LNCAP (cell line): ENCODE data around the gene GALNTL6.
A peak's percentile ranks its signal among the peaks of the same experiment; 100 is the strongest.

Experiments
- CTCF ChIP-seq: fragments of 450-650 bp; IDR thresholded peaks from 2 replicates; pipeline ENCODE4 v1.5.1; 2017; ENCODE audit warnings: mild to moderate bottlenecking

The GALNTL6 gene

DNA sequence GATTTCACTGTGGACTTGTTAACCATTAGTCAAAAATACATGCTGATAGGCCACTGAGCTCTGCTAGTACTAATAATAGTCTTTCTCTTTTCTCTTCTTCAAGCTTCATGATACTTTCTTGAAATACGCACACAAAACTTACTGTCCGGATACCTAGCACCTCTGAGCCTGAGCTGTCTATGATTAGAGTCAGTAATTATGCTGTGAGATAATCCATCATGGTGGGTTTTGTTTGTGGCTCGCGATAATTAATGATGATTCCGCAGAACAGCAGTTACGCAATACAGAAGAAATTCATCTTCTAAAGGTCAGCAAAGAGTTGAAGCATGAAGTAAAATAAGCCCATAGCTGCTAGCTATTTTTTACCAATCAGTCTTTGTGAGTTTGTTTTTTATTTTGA is 843.9 kb downstream of the GALNTL6 start:
- no peak for TF ChIP-seq CTCF

DNA sequence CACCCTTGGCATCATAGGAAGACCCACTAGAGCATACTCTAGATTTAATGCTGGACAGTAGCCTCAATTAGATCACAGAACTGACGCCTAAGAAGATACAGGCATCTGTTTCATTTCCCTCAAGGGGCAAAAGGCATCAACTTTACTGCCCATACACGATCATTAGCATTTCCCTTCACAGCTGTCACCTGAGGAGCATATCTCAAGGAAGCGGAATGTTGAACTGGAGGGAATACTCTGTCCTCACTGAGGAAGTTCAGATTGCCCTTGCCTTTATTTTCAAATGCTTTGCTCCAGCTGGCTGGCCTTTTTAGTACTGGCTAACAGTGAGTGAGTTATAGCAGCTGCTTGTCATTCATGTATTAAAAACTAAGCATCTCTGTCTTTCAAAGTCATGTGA is 847.0 kb downstream of the GALNTL6 start:
- TF ChIP-seq CTCF, result no peak

- TF ChIP-seq CTCF, result no peak
Observed at GRCh38 chr4:172662113-172662512, 848.9 kb downstream of the GALNTL6 start.

- TF ChIP-seq CTCF, result peak; percentile 67
Observed at GRCh38 chr4:172666711-172667368, 853.6 kb downstream of the GALNTL6 start.

GRCh38 chr4:172674811-172675210 is 861.6 kb downstream of the GALNTL6 start:
- no peak for TF ChIP-seq CTCF

- no peak for TF ChIP-seq CTCF
Observed at GRCh38 chr4:172675232-172675631, 862.0 kb downstream of the GALNTL6 start.

DNA sequence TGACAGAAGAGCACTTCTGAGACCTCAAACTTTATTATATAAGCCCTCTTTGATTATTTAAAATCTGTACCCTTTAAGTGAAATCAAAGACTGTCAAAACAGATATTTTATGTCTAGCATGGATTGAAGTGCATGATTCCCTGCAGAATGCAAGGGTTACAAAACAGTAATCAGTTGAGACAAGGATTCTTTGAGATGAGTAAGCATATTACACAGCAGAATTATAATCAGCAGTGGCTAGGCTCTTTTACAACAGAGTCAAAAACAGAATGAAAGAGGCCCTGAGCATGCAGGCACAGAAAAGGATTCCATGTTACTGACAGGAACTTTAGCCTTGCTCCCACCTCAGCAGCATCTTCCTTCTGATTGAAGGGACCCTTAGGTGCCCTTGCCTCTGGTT is 867.5 kb downstream of the GALNTL6 start:
- TF ChIP-seq CTCF, result no peak

- no peak for TF ChIP-seq CTCF
Observed at GRCh38 chr4:172683021-172683420, 869.8 kb downstream of the GALNTL6 start.
